ENCODE data around the gene ATG7. TPM values are rescaled to one million over a fixed set of nuclear protein-coding genes. Genes with fewer than 3 reads are reported as not detected.

The ATG7 gene
- total and polyA plus RNA-seq, 2 experiments from 2014 or later = 18.4 to 38.6 TPM

- WGBS (ENCODE audit: low lambda C conversion rate, missing lambda C conversion rate) = 77% methylated on average over 6 of the region's 6 CpGs
- DNase-seq (ENCODE audit: low spot score) = no peak
- H3K27ac ChIP-seq = peak overlapping the region; percentile 61
These were observed 46.2 kb upstream of the ATG7 start for GRCh38 chr3:11226042-11226370.

DNA sequence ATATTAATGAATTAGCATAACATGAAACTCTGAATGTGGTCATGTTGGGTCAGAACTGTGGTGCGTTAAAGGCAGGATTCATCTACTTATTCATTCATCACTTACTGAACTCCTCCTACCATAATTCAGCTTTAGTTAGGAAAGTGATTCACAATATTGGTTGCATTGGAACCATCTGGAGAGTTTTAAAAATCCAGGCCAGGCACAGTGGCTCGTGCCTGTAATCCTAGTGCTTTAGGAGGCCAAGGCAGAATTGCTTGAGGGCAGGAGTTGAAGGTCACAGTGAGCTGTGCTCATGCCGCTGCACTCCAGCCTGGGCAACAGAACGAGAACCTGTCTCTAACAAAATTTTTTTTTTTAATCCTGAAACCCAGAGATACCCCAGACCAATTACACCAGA, 44.2 kb upstream of the ATG7 start:
- Histone ChIP-seq H3K27me3 (peaks cover 6% of the 10 kb centered on the region), H3K79me2 (no peaks in the 10 kb centered on the region), H2AFZ (no peak overlapping the region), H3K9me2 (replicated peaks; ENCODE audit: insufficient read depth) (no peaks in the 10 kb centered on the region), H3K4me1 (ENCODE audit: insufficient read depth) (no peaks in the 10 kb centered on the region), H3K36me3 (replicated peaks; ENCODE audit: insufficient read depth, low read depth) (no peaks in the 10 kb centered on the region), H3K9me3 (ENCODE audit: low read depth) (no peaks in the 10 kb centered on the region), H3K4me3 (no peak overlapping the region), H4K20me1 (ENCODE audit: insufficient read depth, poor library complexity, severe bottlenecking) (no peaks in the 10 kb centered on the region), H3K4me2 (no peak overlapping the region), H3K27ac (no peak overlapping the region)
- no peak for TF ChIP-seq EZH2phosphoT487 (IDR thresholded peaks at IDR 0.05; ENCODE audit: low read depth, severe bottlenecking, unreplicated experiment)
- TF ChIP-seq CTCF (IDR thresholded peaks at IDR 0.05; ENCODE audit: poor library complexity) = no peak
- TF ChIP-seq EZH2 (IDR thresholded peaks at IDR 0.05; ENCODE audit: borderline replicate concordance) = no peak
- WGBS (ENCODE audit: low lambda C conversion rate, missing lambda C conversion rate) = 54% methylated on average over 4 of the region's 4 CpGs
- DNase-seq (ENCODE audit: low spot score) = no peak

More at GRCh38 chr3:11226042-11226370, 46.2 kb upstream of the ATG7 start:
- Histone ChIP-seq H3K4me2 (no peak overlapping the region), H4K20me1 (ENCODE audit: insufficient read depth, poor library complexity, severe bottlenecking) (no peaks in the 10 kb centered on the region), H3K36me3 (replicated peaks; ENCODE audit: insufficient read depth, low read depth) (no peaks in the 10 kb centered on the region), H3K9me2 (replicated peaks; ENCODE audit: insufficient read depth) (no peaks in the 10 kb centered on the region), H2AFZ (no peak overlapping the region), H3K4me3 (no peak overlapping the region), H3K27me3 (no peaks in the 10 kb centered on the region), H3K4me1 (ENCODE audit: insufficient read depth) (no peaks in the 10 kb centered on the region), H3K9me3 (ENCODE audit: low read depth) (no peaks in the 10 kb centered on the region), H3K79me2 (no peaks in the 10 kb centered on the region)
- TF ChIP-seq EZH2 (IDR thresholded peaks at IDR 0.05; ENCODE audit: borderline replicate concordance) = no peak
- TF ChIP-seq EZH2phosphoT487 (IDR thresholded peaks at IDR 0.05; ENCODE audit: low read depth, severe bottlenecking, unreplicated experiment) = no peak
- TF ChIP-seq CTCF (IDR thresholded peaks at IDR 0.05; ENCODE audit: poor library complexity) = no peak

GRCh38 chr3:11230125-11230524, 42.1 kb upstream of the ATG7 start:
- Histone ChIP-seq H3K27ac (no peak overlapping the region), H3K4me1 (ENCODE audit: insufficient read depth) (no peaks in the 10 kb centered on the region), H2AFZ (no peak overlapping the region), H3K27me3 (peaks cover 9% of the 10 kb centered on the region), H4K20me1 (ENCODE audit: insufficient read depth, poor library complexity, severe bottlenecking) (no peaks in the 10 kb centered on the region), H3K9me2 (replicated peaks; ENCODE audit: insufficient read depth) (no peaks in the 10 kb centered on the region), H3K4me3 (no peak overlapping the region), H3K9me3 (ENCODE audit: low read depth) (no peaks in the 10 kb centered on the region), H3K4me2 (no peak overlapping the region), H3K36me3 (replicated peaks; ENCODE audit: insufficient read depth, low read depth) (no peaks in the 10 kb centered on the region), H3K79me2 (no peaks in the 10 kb centered on the region)
- 94% methylated on average over 4 of the region's 4 CpGs for WGBS (ENCODE audit: low lambda C conversion rate, missing lambda C conversion rate)
- DNase-seq (ENCODE audit: low spot score) = no peak
- TF ChIP-seq EZH2phosphoT487 (IDR thresholded peaks at IDR 0.05; ENCODE audit: low read depth, severe bottlenecking, unreplicated experiment) = no peak
- no peak for TF ChIP-seq EZH2 (IDR thresholded peaks at IDR 0.05; ENCODE audit: borderline replicate concordance)
- TF ChIP-seq CTCF (IDR thresholded peaks at IDR 0.05; ENCODE audit: poor library complexity) = no peak

DNA sequence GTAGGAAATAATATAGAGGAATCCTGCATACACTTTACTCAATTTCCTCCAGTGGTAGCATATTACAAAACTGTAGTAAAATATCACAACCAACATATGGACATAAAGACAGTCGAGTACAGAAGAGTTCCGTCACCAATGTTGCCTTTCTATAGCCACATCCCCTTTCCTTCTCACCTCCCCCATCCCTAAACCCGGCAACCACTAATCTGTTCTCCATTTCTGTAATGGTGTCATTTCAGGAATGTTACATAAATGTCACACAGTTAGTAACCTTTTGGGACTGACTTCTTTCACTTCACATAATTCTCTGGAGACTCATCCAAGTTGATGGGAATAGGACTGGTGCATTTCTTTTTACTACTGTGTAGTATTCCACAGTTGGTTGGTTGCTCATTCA, 41.4 kb upstream of the ATG7 start:
- Histone ChIP-seq H3K4me2 (no peak overlapping the region), H2AFZ (no peak overlapping the region), H3K27me3 (peaks cover 9% of the 10 kb centered on the region), H3K27ac (no peak overlapping the region), H3K79me2 (no peaks in the 10 kb centered on the region), H3K36me3 (replicated peaks; ENCODE audit: insufficient read depth, low read depth) (no peaks in the 10 kb centered on the region), H3K4me3 (no peak overlapping the region), H3K4me1 (ENCODE audit: insufficient read depth) (no peaks in the 10 kb centered on the region), H3K9me2 (replicated peaks; ENCODE audit: insufficient read depth) (no peaks in the 10 kb centered on the region), H3K9me3 (ENCODE audit: low read depth) (no peaks in the 10 kb centered on the region), H4K20me1 (ENCODE audit: insufficient read depth, poor library complexity, severe bottlenecking) (no peaks in the 10 kb centered on the region)
- DNase-seq (ENCODE audit: low spot score) = no peak
- TF ChIP-seq EZH2phosphoT487 (IDR thresholded peaks at IDR 0.05; ENCODE audit: low read depth, severe bottlenecking, unreplicated experiment) = no peak
- 80% methylated on average over 3 of the region's 3 CpGs for WGBS (ENCODE audit: low lambda C conversion rate, missing lambda C conversion rate)

Measured in hepatocyte (in vitro differentiated cells).